ENCODE data around the gene MAP2K5.
A peak's percentile ranks its signal among the peaks of the same experiment; 100 is the strongest.

MAP2K5 gene

DNA sequence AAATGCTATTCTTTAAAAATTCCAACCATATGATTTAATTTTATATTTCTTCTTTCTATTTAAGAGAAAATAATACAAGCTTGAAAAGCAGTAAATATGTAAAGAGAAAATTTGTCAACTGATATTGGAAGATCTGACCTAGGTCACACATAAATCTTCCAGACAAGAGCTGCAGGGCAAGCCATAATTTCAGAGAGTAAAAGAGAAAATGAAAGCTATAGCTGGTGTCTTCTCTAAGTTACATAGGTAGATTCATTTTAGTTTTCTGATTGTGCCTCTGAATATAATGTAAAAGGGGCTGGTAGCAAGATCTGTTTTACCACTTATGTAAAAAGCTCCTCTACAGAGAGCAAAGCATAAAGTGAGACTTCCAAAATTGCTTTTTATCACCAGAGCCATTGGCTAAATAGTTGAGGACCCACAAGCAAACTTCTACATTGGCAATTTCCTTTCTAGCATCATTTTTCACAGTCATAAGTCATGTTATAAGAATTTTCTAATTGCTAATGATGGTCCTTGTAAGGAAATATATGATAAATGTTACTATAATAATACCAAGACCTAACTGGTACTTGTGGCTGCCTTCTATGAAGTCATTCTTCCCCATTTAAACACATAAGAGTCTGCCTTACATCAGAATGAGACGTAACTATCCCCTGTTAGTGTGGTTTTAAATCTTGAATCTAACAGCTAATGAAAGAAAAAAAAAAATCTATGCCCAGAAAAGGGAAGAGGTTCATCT lies 202.0 kb downstream of the MAP2K5 start:
- H2BK15ac ChIP-seq (replicated peaks; ENCODE audit: low read depth): no peak overlapping the region
- no CpG with 5 or more reads among the region's 1 CpG for WGBS (ENCODE audit: extremely low coverage, insufficient coverage, low lambda C conversion rate)
- H3K4me3 ChIP-seq (ENCODE audit: low read length): no peak overlapping the region
- no peak overlapping the region for H3K4ac ChIP-seq (ENCODE audit: low read depth, low read length)
- no peak overlapping the region for H3K56ac ChIP-seq (ENCODE audit: low read length)
- H3K9ac ChIP-seq (ENCODE audit: low read length): no peak overlapping the region
- no peaks in the 10 kb centered on the region for H3K79me1 ChIP-seq (ENCODE audit: low read length)
- H4K5ac ChIP-seq (ENCODE audit: low read length): no peak overlapping the region
- DNase-seq: no peak
- H4K8ac ChIP-seq (ENCODE audit: low read depth, low read length): no peak overlapping the region
- H3K79me2 ChIP-seq (ENCODE audit: control insufficient read depth, insufficient read depth, low read length): no peaks in the 10 kb centered on the region
- no peaks in the 10 kb centered on the region for H3K27me3 ChIP-seq (ENCODE audit: insufficient read depth, low read length, poor library complexity)
- H2BK120ac ChIP-seq (ENCODE audit: low read depth, low read length): no peak overlapping the region
- no peak overlapping the region for H3K18ac ChIP-seq (ENCODE audit: low read length)
- no peak overlapping the region for H3K23ac ChIP-seq (ENCODE audit: low read length)
- H3K36me3 ChIP-seq (ENCODE audit: control insufficient read depth, insufficient read depth, low read length): no peaks in the 10 kb centered on the region
- H3K27ac ChIP-seq (ENCODE audit: low read depth, low read length): no peak overlapping the region
- no peak overlapping the region for H2AK5ac ChIP-seq (ENCODE audit: low read length)
- no peak overlapping the region for H3K4me2 ChIP-seq (ENCODE audit: low read length)
- peaks cover 6% of the 10 kb centered on the region for H3K4me1 ChIP-seq (ENCODE audit: control insufficient read depth, low read depth, low read length)
- no peak overlapping the region for H2BK5ac ChIP-seq (ENCODE audit: low read length)

- Histone ChIP-seq H3K27ac (ENCODE audit: low read depth, low read length) (no peak overlapping the region), H3K18ac (ENCODE audit: low read length) (no peak overlapping the region), H2BK120ac (ENCODE audit: low read depth, low read length) (no peak overlapping the region), H4K8ac (ENCODE audit: low read depth, low read length) (no peak overlapping the region), H3K79me1 (ENCODE audit: low read length) (no peaks in the 10 kb centered on the region), H3K36me3 (ENCODE audit: control insufficient read depth, insufficient read depth, low read length) (no peaks in the 10 kb centered on the region), H3K56ac (ENCODE audit: low read length) (no peak overlapping the region), H3K9ac (ENCODE audit: low read length) (no peak overlapping the region), H2AK5ac (ENCODE audit: low read length) (no peak overlapping the region), H4K5ac (ENCODE audit: low read length) (no peak overlapping the region), H3K4me3 (ENCODE audit: low read length) (no peak overlapping the region), H3K27me3 (ENCODE audit: insufficient read depth, low read length, poor library complexity) (no peaks in the 10 kb centered on the region), H3K23ac (ENCODE audit: low read length) (no peak overlapping the region), H3K4me2 (ENCODE audit: low read length) (no peak overlapping the region), H3K79me2 (ENCODE audit: control insufficient read depth, insufficient read depth, low read length) (no peaks in the 10 kb centered on the region), H3K4ac (ENCODE audit: low read depth, low read length) (no peak overlapping the region), H2BK15ac (replicated peaks; ENCODE audit: low read depth) (no peak overlapping the region), H2BK5ac (ENCODE audit: low read length) (no peak overlapping the region), H3K4me1 (ENCODE audit: control insufficient read depth, low read depth, low read length) (peaks cover 6% of the 10 kb centered on the region)
- DNase-seq: no peak
- no CpG with 5 or more reads among the region's 4 CpGs for WGBS (ENCODE audit: extremely low coverage, insufficient coverage, low lambda C conversion rate)
Measured at GRCh38 chr15:67745073-67746006, 202.8 kb downstream of the MAP2K5 start.

- H3K4me3 ChIP-seq (ENCODE audit: low read length): no peak overlapping the region
- H3K79me2 ChIP-seq (ENCODE audit: control insufficient read depth, insufficient read depth, low read length): no peaks in the 10 kb centered on the region
- no peaks in the 10 kb centered on the region for H3K27me3 ChIP-seq (ENCODE audit: insufficient read depth, low read length, poor library complexity)
- H3K56ac ChIP-seq (ENCODE audit: low read length): no peak overlapping the region
- H3K27ac ChIP-seq (ENCODE audit: low read depth, low read length): no peak overlapping the region
- H3K36me3 ChIP-seq (ENCODE audit: control insufficient read depth, insufficient read depth, low read length): no peaks in the 10 kb centered on the region
- H3K4me2 ChIP-seq (ENCODE audit: low read length): no peak overlapping the region
- no peak overlapping the region for H3K23ac ChIP-seq (ENCODE audit: low read length)
- H2BK120ac ChIP-seq (ENCODE audit: low read depth, low read length): no peak overlapping the region
- peaks cover 6% of the 10 kb centered on the region for H3K4me1 ChIP-seq (ENCODE audit: control insufficient read depth, low read depth, low read length)
- H2BK5ac ChIP-seq (ENCODE audit: low read length): no peak overlapping the region
- no peak for DNase-seq
- H3K79me1 ChIP-seq (ENCODE audit: low read length): no peaks in the 10 kb centered on the region
- no peak overlapping the region for H3K18ac ChIP-seq (ENCODE audit: low read length)
- H2AK5ac ChIP-seq (ENCODE audit: low read length): no peak overlapping the region
- no peak overlapping the region for H3K4ac ChIP-seq (ENCODE audit: low read depth, low read length)
- H2BK15ac ChIP-seq (replicated peaks; ENCODE audit: low read depth): no peak overlapping the region
- no peak overlapping the region for H4K5ac ChIP-seq (ENCODE audit: low read length)
- no peak overlapping the region for H4K8ac ChIP-seq (ENCODE audit: low read depth, low read length)
- H3K9ac ChIP-seq (ENCODE audit: low read length): no peak overlapping the region
- no CpG with 5 or more reads among the region's 1 CpG for WGBS (ENCODE audit: extremely low coverage, insufficient coverage, low lambda C conversion rate)
Measured at GRCh38 chr15:67746022-67746421, 203.5 kb downstream of the MAP2K5 start.

DNA sequence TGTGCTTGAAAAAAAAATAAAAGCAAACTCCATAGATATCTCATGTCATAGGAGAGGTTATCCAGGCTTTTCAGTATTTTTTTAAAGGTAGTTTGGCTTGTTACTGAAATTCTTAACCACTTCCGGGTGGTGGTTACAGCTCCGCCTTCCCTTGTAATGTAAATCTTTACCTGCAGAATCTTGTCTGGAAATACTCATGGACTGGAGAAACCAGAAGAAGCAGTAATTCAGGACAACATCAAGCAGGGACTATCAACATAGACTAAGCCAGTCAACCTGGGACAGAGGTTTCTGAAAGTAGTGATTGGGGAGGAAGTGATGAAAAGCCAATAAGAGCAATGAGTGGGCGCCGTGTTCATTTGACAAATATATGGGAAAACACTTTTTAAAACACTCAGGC lies 203.9 kb downstream of the MAP2K5 start:
- H3K79me2 ChIP-seq (ENCODE audit: control insufficient read depth, insufficient read depth, low read length): no peaks in the 10 kb centered on the region
- H3K9ac ChIP-seq (ENCODE audit: low read length): no peak overlapping the region
- H4K5ac ChIP-seq (ENCODE audit: low read length): no peak overlapping the region
- no peak overlapping the region for H2BK5ac ChIP-seq (ENCODE audit: low read length)
- H3K23ac ChIP-seq (ENCODE audit: low read length): no peak overlapping the region
- H3K4ac ChIP-seq (ENCODE audit: low read depth, low read length): no peak overlapping the region
- H3K4me2 ChIP-seq (ENCODE audit: low read length): no peak overlapping the region
- H2AK5ac ChIP-seq (ENCODE audit: low read length): no peak overlapping the region
- no peak overlapping the region for H3K27ac ChIP-seq (ENCODE audit: low read depth, low read length)
- no peak overlapping the region for H4K8ac ChIP-seq (ENCODE audit: low read depth, low read length)
- H3K27me3 ChIP-seq (ENCODE audit: insufficient read depth, low read length, poor library complexity): no peaks in the 10 kb centered on the region
- no peaks in the 10 kb centered on the region for H3K36me3 ChIP-seq (ENCODE audit: control insufficient read depth, insufficient read depth, low read length)
- DNase-seq: peak; percentile 17
- no peak overlapping the region for H3K18ac ChIP-seq (ENCODE audit: low read length)
- no peaks in the 10 kb centered on the region for H3K79me1 ChIP-seq (ENCODE audit: low read length)
- no CpG with 5 or more reads among the region's 4 CpGs for WGBS (ENCODE audit: extremely low coverage, insufficient coverage, low lambda C conversion rate)
- H2BK120ac ChIP-seq (ENCODE audit: low read depth, low read length): no peak overlapping the region
- H3K4me3 ChIP-seq (ENCODE audit: low read length): no peak overlapping the region
- peaks cover 6% of the 10 kb centered on the region for H3K4me1 ChIP-seq (ENCODE audit: control insufficient read depth, low read depth, low read length)
- H3K56ac ChIP-seq (ENCODE audit: low read length): no peak overlapping the region
- no peak overlapping the region for H2BK15ac ChIP-seq (replicated peaks; ENCODE audit: low read depth)

DNA sequence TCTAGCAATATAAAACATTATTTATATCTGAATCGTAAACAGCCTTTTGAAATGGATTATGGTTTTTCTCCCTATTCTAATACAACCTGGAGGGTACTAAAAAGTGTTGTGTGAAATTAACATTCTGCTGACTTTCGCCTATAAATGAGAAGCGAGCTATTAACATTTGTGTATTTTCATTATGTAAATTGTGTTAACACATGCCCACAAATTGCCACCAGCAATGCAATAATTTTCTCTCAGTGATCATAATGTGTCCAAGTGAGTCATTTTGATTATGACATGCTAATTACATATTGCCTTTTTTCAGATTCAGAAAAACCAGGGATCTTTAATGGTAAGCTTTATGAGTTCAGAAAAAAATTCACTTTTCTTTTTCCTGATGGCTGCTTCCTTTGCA lies 205.4 kb downstream of the MAP2K5 start:
- Histone ChIP-seq H4K5ac (ENCODE audit: low read length) (no peak overlapping the region), H3K56ac (ENCODE audit: low read length) (no peak overlapping the region), H3K9ac (ENCODE audit: low read length) (no peak overlapping the region), H3K79me2 (ENCODE audit: control insufficient read depth, insufficient read depth, low read length) (no peaks in the 10 kb centered on the region), H3K4ac (ENCODE audit: low read depth, low read length) (no peak overlapping the region), H3K79me1 (ENCODE audit: low read length) (no peaks in the 10 kb centered on the region), H3K4me1 (ENCODE audit: control insufficient read depth, low read depth, low read length) (peaks cover 6% of the 10 kb centered on the region), H3K27ac (ENCODE audit: low read depth, low read length) (no peak overlapping the region), H3K4me3 (ENCODE audit: low read length) (no peak overlapping the region), H3K18ac (ENCODE audit: low read length) (no peak overlapping the region), H4K8ac (ENCODE audit: low read depth, low read length) (no peak overlapping the region), H2BK120ac (ENCODE audit: low read depth, low read length) (no peak overlapping the region), H3K27me3 (ENCODE audit: insufficient read depth, low read length, poor library complexity) (no peaks in the 10 kb centered on the region), H3K4me2 (ENCODE audit: low read length) (no peak overlapping the region), H2BK5ac (ENCODE audit: low read length) (no peak overlapping the region), H2BK15ac (replicated peaks; ENCODE audit: low read depth) (no peak overlapping the region), H3K36me3 (ENCODE audit: control insufficient read depth, insufficient read depth, low read length) (no peaks in the 10 kb centered on the region), H3K23ac (ENCODE audit: low read length) (no peak overlapping the region), H2AK5ac (ENCODE audit: low read length) (no peak overlapping the region)
- no CpG with 5 or more reads among the region's 3 CpGs for WGBS (ENCODE audit: extremely low coverage, insufficient coverage, low lambda C conversion rate)
- no peak for DNase-seq
